ENCODE data around the gene HSD17B8.

GRCh38 chr6:33189625-33190448 lies 14.6 kb upstream of the HSD17B8 start:
- TF ChIP-seq, protein P1, sequence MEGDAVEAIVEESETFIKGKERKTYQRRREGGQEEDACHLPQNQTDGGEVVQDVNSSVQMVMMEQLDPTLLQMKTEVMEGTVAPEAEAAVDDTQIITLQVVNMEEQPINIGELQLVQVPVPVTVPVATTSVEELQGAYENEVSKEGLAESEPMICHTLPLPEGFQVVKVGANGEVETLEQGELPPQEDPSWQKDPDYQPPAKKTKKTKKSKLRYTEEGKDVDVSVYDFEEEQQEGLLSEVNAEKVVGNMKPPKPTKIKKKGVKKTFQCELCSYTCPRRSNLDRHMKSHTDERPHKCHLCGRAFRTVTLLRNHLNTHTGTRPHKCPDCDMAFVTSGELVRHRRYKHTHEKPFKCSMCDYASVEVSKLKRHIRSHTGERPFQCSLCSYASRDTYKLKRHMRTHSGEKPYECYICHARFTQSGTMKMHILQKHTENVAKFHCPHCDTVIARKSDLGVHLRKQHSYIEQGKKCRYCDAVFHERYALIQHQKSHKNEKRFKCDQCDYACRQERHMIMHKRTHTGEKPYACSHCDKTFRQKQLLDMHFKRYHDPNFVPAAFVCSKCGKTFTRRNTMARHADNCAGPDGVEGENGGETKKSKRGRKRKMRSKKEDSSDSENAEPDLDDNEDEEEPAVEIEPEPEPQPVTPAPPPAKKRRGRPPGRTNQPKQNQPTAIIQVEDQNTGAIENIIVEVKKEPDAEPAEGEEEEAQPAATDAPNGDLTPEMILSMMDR (IDR thresholded peaks at IDR 0.05; ENCODE audit: insufficient read depth, low read length) = no peak
- no peak for TF ChIP-seq POLR2AphosphoS5 (IDR thresholded peaks at IDR 0.05; ENCODE audit: low read depth)
